Activated naive CD4-positive, alpha-beta T cell treated with anti-CD3 and anti-CD28 coated beads for 36 hours (primary cell): ENCODE results near the gene RSBN1L. TPM values are rescaled to one million over a fixed set of nuclear protein-coding genes. Genes with fewer than 3 reads are reported as not detected.

ENCODE experiments used
- CTCF ChIA-PET: fragments of 350-600 bp; sonication (Branson Sonifier 250); formaldehyde crosslinking; loops from one replicate; lab custom pipeline; 2021; ENCODE audit warnings: antibody characterized with exemption; lab: Charles Lee
- DNase-seq: peaks from one replicate; pipeline ENCODE4 v3.0.0-alpha.2; 2020
- H3K27ac Mint-ChIP-seq: one replicate; pipeline ENCODE4 v1.8.0; 2021; ENCODE audit warnings: mild to moderate bottlenecking, mixed read lengths
- H3K27me3 Mint-ChIP-seq: one replicate; pipeline ENCODE4 v1.8.0; 2021; ENCODE audit warnings: low read depth, mixed read lengths
- H3K36me3 Mint-ChIP-seq: one replicate; pipeline ENCODE4 v1.8.0; 2021; ENCODE audit warnings: low read depth, mixed read lengths
- H3K4me1 Mint-ChIP-seq: one replicate; pipeline ENCODE4 v1.8.0; 2021; ENCODE audit warnings: low read depth, mixed read lengths
- H3K4me3 Mint-ChIP-seq: one replicate; pipeline ENCODE4 v1.8.0; 2021; ENCODE audit warnings: mild to moderate bottlenecking, moderate library complexity, mixed read lengths
- H3K9me3 Mint-ChIP-seq: one replicate; pipeline ENCODE4 v1.8.0; 2021; ENCODE audit warnings: mixed read lengths
- intact Hi-C: fragments of 100-400 bp; cut with micrococcal nuclease; formaldehyde crosslinking; loops from one replicate; pipeline ENCODE4 v1.15.1; 2023
- total RNA-seq, 2 experiments: library from RNA; stranded (reverse); gene quantifications; one replicate each; pipeline ENCODE4 v1.2.3, GENCODE V29; 2021

RSBN1L gene
- total RNA-seq, 2 experiments from 2014 or later = 15.7 to 16.9 TPM

DNA sequence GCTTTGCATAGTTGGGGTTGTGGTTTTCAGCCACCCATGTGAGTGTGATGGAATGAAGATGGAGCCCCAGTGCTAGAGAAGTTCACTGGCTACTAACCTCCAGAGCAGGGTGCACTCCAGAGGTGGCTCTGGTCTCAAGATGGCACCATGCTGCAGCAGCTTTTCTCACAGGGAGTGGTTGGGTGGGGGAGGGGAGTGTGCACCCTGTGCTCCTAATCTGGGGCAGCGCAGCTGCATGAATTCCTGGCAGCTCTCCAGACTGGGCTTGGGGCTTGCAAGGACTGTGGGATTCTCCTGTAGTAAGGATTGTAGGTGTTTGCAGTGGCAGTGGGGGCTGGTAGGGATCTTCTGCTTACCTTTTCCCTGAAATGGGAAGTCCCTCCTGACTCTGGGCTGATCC is 126.0 kb downstream of the RSBN1L start:
- CTCF ChIA-PET = no interaction called here
- Mint-ChIP-seq H3K9me3 (peaks cover 59% of the 10 kb centered on the region), H3K4me1 (peaks cover 21% of the 10 kb centered on the region), H3K27ac (no peak overlapping the region), H3K27me3 (no peaks in the 10 kb centered on the region), H3K4me3 (no peak overlapping the region), H3K36me3 (peaks cover 60% of the 10 kb centered on the region)
- intact Hi-C loops = no loop called here
- DNase-seq = no peak

DNA sequence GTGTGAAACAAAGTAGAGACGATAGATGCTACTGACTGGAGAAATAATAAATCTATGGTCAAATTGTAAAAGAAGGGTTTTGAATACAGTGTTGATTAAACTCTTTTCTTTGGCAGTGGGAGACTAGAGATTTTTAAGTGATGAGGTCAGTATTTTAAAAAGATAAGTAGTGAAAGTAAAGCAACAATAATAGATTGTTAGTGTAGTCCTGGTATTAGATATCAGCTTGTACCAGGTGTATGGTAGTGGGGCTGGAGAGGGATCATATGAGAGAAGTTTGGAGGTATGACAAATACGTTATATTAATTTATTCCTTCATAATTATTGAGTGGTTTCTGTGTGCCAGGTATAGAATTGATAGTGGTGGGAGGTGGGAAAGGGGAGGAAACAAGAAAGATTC is 127.5 kb downstream of the RSBN1L start:
- Mint-ChIP-seq H3K4me1 (peaks cover 24% of the 10 kb centered on the region), H3K9me3 (peaks cover 46% of the 10 kb centered on the region), H3K27ac (no peak overlapping the region), H3K36me3 (peaks cover 44% of the 10 kb centered on the region), H3K4me3 (no peak overlapping the region), H3K27me3 (no peaks in the 10 kb centered on the region)
- no peak for DNase-seq
- CTCF ChIA-PET = interaction anchor here (0.6 kb wide), 1 partner anchor 186 kb away, joined by 3 read pairs; no protein-coding TSS in a partner anchor
- intact Hi-C loops = no loop called here

DNA sequence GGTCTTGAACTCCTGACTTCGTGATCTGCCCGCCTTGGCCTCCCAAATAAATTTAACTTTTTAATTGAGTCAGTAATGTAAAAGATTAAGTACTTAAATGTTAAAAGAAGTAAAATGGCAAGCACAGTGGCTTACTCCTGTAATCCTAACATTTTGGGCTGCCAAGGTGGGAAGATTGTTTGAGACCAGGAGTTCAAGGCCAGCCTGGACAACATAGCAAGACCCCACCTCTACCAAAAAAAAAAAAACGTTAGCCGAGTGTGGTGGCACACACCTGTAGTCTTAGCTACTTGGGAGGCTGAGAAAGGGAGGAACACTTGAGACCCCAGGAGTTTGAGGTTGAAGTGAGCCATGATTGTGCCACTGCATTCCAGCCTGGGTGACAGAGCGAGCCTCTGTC is 128.4 kb downstream of the RSBN1L start:
- H3K27me3 Mint-ChIP-seq = no peaks in the 10 kb centered on the region
- peaks cover 38% of the 10 kb centered on the region for H3K36me3 Mint-ChIP-seq
- no peak for DNase-seq
- intact Hi-C loops = no loop called here
- H3K4me3 Mint-ChIP-seq = no peak overlapping the region
- CTCF ChIA-PET = no interaction called here
- H3K4me1 Mint-ChIP-seq = peaks cover 24% of the 10 kb centered on the region
- H3K27ac Mint-ChIP-seq = no peak overlapping the region
- H3K9me3 Mint-ChIP-seq = peaks cover 38% of the 10 kb centered on the region

DNA sequence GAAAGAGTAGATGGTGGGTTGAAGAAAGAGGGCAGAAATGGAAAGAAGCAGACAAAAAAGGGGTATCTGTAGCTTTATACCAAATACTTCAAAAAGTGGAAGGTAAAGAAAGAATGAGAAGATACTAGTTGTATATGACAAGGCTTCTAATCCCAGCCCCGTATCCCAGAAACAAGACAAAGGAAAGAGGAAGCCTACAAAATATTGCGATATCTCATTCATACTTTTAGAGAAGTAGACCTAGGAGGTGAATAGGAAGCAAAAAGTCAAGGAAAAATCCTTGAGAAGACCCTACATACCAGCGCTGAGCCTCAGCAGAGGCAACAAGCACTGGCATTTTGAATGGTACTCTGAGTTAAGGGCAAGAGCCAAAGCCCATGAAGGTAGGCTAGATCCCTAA is 128.9 kb downstream of the RSBN1L start:
- CTCF ChIA-PET = no interaction called here
- no peak for DNase-seq
- Mint-ChIP-seq H3K27ac (no peak overlapping the region), H3K4me1 (peaks cover 24% of the 10 kb centered on the region), H3K36me3 (peaks cover 33% of the 10 kb centered on the region), H3K27me3 (no peaks in the 10 kb centered on the region), H3K4me3 (no peak overlapping the region), H3K9me3 (peaks cover 33% of the 10 kb centered on the region)
- intact Hi-C loops = no loop called here

DNA sequence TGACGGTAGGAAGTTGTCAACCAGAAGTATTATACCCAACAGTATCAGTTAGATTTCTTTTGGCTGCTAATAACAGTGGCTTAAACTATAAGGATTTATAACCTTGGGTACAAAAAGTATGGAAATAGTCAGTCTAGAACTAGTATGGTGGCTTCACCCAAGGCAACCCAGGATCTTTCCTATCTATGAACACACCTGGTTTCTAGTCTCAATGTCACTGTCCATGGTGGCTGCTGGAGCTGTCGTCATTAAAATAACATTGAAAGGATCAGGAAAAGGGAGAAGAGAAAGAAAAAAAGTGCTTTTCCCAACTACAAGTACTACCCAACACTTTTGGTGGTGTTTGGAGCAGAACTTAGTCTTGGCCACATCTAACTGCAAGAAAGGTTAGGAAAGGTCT is 130.0 kb downstream of the RSBN1L start:
- Mint-ChIP-seq H3K4me1 (peaks cover 33% of the 10 kb centered on the region), H3K36me3 (peaks cover 21% of the 10 kb centered on the region), H3K9me3 (peaks cover 22% of the 10 kb centered on the region), H3K27ac (no peak overlapping the region), H3K27me3 (no peaks in the 10 kb centered on the region), H3K4me3 (no peak overlapping the region)
- intact Hi-C loops = no loop called here
- no peak for DNase-seq
- CTCF ChIA-PET = no interaction called here

DNA sequence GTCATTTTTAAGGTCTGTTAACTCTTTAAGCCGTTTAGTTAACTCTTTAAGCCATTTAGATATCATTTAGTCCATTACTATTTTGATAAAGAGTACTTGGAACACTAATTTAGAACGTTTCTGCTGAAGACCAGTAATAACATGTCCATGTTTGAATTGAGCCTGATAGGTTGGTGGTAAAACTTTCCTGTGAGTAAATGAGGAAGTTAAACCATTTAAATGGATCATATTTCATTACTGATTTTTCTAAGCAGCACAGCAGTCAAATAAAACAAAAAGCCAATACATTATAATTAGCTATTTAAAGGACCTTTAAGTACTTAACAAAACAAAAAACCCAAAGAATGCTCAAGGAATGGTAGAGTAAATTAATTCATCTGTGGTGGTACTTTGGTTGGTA is 131.7 kb downstream of the RSBN1L start:
- Mint-ChIP-seq H3K4me3 (no peak overlapping the region), H3K36me3 (peaks cover 9% of the 10 kb centered on the region), H3K27me3 (no peaks in the 10 kb centered on the region), H3K4me1 (peaks cover 34% of the 10 kb centered on the region), H3K27ac (no peak overlapping the region), H3K9me3 (peaks cover 10% of the 10 kb centered on the region)
- no peak for DNase-seq
- intact Hi-C loops = no loop called here
- CTCF ChIA-PET = interaction anchor here (0.7 to 1.2 kb wide), 2 partner anchors 13 to 16 kb away, joined by 3 read pairs; no protein-coding TSS in a partner anchor

DNA sequence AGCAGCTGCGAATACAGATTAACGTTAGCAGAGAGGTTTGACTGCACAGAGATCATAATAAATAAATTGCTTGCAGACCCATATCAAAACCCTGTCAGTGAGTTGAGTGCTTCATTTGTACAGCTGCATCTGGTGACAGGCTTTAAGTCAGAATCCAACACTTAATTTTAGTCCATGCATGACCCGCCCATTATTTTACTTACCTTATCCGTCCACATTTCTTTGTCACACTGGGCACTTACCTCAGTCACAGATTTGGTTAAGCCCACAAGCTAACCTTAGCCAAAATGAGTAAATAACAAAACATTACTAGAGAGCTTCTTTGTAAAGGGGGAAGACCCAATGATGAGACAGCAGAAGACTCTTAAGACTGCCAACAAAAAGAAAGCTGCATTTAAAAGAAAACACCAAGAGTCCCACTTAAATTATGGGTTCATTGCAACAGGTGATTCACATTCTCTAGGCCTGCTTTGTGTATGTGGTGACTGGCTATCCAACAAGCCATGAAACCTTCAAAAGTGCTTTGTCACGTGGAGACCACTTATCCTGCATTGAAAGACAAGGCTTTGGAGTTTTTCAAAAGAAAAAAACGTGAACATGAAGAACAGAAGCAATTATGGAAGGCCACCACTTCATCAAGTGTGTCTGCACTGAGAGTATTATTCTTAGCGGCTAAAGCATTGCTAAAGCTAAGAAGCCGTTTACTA is 134.5 kb downstream of the RSBN1L start:
- Mint-ChIP-seq H3K4me3 (no peak overlapping the region), H3K9me3 (peaks cover 2% of the 10 kb centered on the region), H3K4me1 (peaks cover 42% of the 10 kb centered on the region), H3K27ac (no peak overlapping the region), H3K36me3 (peaks cover under 1% of the 10 kb centered on the region), H3K27me3 (no peaks in the 10 kb centered on the region)
- CTCF ChIA-PET = interaction anchor here (0.9 kb wide), 1 partner anchor 180 kb away, joined by 3 read pairs; no protein-coding TSS in a partner anchor
- no peak for DNase-seq
- intact Hi-C loops = no loop called here

DNA sequence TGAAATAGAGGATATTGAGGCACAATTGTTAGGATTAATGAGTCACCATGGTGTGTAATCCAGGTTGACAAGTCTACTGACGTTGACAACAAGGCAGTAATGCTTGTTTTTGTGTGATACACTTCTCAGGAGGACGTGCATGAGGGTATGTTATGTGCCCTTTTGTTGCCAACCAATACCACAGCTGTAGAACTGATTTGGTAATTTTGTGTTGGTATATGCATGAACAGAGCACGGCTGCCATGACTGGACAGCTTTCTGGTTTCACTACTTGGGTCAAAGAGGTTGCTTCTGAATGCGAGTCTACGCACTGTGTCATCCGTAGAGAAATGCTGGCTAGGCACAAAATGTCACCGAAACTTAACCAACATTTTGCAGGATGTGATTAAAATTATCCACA is 135.2 kb downstream of the RSBN1L start:
- Mint-ChIP-seq H3K27ac (no peak overlapping the region), H3K4me1 (peaks cover 40% of the 10 kb centered on the region), H3K9me3 (peaks cover 1% of the 10 kb centered on the region), H3K4me3 (no peak overlapping the region), H3K36me3 (peaks cover 4% of the 10 kb centered on the region), H3K27me3 (no peaks in the 10 kb centered on the region)
- CTCF ChIA-PET = no interaction called here
- DNase-seq = peak; percentile 34
- intact Hi-C loops = no loop called here

DNA sequence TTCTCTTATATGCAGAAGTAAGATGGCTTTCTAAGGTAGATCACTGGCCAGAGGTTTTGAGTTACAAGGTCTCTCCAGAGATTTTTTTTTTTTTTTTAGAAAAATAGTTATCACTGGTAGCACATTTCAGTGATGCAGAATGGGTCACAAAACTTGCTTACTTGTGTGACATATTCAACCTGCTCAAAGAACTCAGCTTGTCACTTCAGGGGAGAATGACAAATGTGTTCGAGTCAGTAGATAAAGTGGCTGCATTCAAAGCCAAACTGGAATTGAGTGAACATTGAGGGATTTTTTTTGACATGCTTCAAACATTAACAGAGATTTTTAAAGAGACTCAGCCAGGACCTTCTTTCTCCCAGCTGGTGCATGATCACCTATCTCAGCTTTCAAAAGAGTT is 135.7 kb downstream of the RSBN1L start:
- intact Hi-C loops = loop anchor here (2.0 kb wide), 1 partner anchor 13 kb away; no protein-coding TSS in a partner anchor
- CTCF ChIA-PET = interaction anchor here (0.6 kb wide), 1 partner anchor 34 kb away, joined by 3 read pairs; the partner anchor contains the start of genes PHTF2 and TMEM60
- Mint-ChIP-seq H3K9me3 (peaks cover 1% of the 10 kb centered on the region), H3K27ac (no peak overlapping the region), H3K4me1 (peaks cover 36% of the 10 kb centered on the region), H3K4me3 (no peak overlapping the region), H3K36me3 (peaks cover 5% of the 10 kb centered on the region), H3K27me3 (no peaks in the 10 kb centered on the region)
- no peak for DNase-seq

Other genes with a start within 250 kb of the RSBN1L start
- gene PTPN12, start 159.2 kb upstream of the RSBN1L start, total RNA-seq = 1 to 10 TPM; 7.2 to 7.6 TPM
- gene TMEM60, start 102.0 kb downstream of the RSBN1L start, total RNA-seq = 10 to 100 TPM; 11.1 to 11.4 TPM
- 10 to 100 TPM; 24.5 to 25.3 TPM for gene PHTF2, start 102.3 kb downstream of the RSBN1L start, total RNA-seq